ENCODE measurements around the gene TGFBI. TPM values are rescaled to one million over a fixed set of nuclear protein-coding genes. Genes with fewer than 3 reads are reported as not detected.

Gene TGFBI
- total and polyA plus RNA-seq, 9 of the 15 experiments (the other 6 are each of a cell fraction or from before 2014, with no cell fraction given): 0.05 to 0.62 (median 0.08) TPM; not detected in 6

DNA sequence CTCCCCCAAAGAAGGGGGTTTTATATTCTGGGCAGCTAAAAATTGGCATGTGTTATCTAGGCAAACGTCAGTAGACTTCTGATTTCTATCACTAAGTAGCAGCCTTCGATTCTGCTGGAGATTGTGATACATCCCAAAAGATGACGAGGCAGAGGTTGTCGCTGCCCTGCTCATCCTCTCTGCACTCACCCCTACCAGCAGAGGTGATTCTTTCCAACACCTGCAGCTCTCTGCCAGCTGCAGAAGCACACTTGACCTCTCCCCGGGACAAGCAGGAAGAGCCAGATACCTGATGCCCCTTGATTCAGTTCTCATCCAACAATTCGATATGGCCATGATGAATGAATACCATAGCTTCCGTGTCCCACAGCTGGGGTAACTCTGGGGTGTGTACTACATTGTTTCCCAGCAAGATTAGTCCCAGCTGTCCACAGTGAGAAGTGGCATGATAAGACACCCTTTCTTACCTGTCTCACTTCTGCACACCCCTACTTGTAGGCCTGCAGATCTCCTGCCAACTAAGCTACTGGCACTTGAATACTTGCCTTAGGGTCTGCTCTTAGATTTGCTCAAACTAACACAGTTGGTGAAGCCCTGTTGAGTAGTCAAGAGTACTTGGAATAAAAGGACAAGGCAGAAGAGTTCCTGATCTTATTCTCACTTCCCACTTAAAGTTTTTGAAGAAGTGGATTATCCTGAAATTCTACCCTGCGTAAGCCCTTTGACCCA is 66.3 kb downstream of the TGFBI start:
- intact Hi-C loops (cut with micrococcal nuclease) (no loop called here), in situ Hi-C loops (cut with MboI) (no loop called here)
- CTCF ChIA-PET (ENCODE audit: low intra/inter-chr PET ratio): no interaction called here
- POLR2A ChIA-PET: interaction anchor here (1.8 kb wide), 1 partner anchor 14 kb away, joined by 7 read pairs; no protein-coding TSS in a partner anchor
- DNase-seq (ENCODE audit: extremely low read depth in 1 of 4, low spot score in 3 of 4) (no peak), FAIRE-seq (no peak), ATAC-seq (no peak)
- BruUV-seq (replicated peaks): no TSS peak
- Histone ChIP-seq H3K4me2 (ENCODE audit: insufficient read depth, low read length) (no peak overlapping the region), H3K9ac (ENCODE audit: insufficient read depth in 1 of 2, low read depth in 2 of 2, low read length in 2 of 2) (no peak overlapping the region), H2AFZ (ENCODE audit: low read depth, low read length) (no peak overlapping the region), H3K9me1 (ENCODE audit: control insufficient read depth, insufficient read depth, low read length) (no peaks in the 10 kb centered on the region), H4K20me1 (replicated peaks; ENCODE audit: control insufficient read depth, insufficient read depth, low read length) (no peaks in the 10 kb centered on the region), H3K9me3 (replicated peaks; ENCODE audit: control insufficient read depth, insufficient read depth, low read depth, low read length) (no peaks in the 10 kb centered on the region), H3K4me3 (no peak overlapping the region), H3K4me1 (replicated peaks in 1 of 2; ENCODE audit: control insufficient read depth in 2 of 2, insufficient read depth in 2 of 2, low read length in 2 of 2) (peaks cover 0 to 2% of the 10 kb centered on the region in 2 experiments; a peak in 2 of 5 replicates), H3K36me3 (ENCODE audit: control insufficient read depth, insufficient read depth, low read length) (no peaks in the 10 kb centered on the region), H3K79me2 (ENCODE audit: control insufficient read depth, insufficient read depth, low read length) (no peaks in the 10 kb centered on the region), H3K27me3 (ENCODE audit: control insufficient read depth in 2 of 2, insufficient read depth in 2 of 2, low read length in 2 of 2) (peaks cover 8 to 12% of the 10 kb centered on the region in 2 experiments; a peak in 3 of 5 replicates), H3K27ac (ENCODE audit: extremely low read depth, low read depth, low read length) (no peak overlapping the region)
- TF ChIP-seq, protein P1, sequence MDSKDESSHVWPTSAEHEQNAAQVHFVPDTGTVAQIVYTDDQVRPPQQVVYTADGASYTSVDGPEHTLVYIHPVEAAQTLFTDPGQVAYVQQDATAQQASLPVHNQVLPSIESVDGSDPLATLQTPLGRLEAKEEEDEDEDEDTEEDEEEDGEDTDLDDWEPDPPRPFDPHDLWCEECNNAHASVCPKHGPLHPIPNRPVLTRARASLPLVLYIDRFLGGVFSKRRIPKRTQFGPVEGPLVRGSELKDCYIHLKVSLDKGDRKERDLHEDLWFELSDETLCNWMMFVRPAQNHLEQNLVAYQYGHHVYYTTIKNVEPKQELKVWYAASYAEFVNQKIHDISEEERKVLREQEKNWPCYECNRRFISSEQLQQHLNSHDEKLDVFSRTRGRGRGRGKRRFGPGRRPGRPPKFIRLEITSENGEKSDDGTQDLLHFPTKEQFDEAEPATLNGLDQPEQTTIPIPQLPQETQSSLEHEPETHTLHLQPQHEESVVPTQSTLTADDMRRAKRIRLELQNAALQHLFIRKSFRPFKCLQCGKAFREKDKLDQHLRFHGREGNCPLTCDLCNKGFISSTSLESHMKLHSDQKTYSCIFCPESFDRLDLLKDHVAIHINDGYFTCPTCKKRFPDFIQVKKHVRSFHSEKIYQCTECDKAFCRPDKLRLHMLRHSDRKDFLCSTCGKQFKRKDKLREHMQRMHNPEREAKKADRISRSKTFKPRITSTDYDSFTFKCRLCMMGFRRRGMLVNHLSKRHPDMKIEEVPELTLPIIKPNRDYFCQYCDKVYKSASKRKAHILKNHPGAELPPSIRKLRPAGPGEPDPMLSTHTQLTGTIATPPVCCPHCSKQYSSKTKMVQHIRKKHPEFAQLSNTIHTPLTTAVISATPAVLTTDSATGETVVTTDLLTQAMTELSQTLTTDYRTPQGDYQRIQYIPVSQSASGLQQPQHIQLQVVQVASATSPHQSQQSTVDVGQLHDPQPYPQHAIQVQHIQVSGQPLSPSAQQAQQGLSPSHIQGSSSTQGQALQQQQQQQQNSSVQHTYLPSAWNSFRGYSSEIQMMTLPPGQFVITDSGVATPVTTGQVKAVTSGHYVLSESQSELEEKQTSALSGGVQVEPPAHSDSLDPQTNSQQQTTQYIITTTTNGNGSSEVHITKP (IDR thresholded peaks at IDR 0.05; ENCODE audit: partially characterized antibody): peak; percentile 18
- no peak for TF ChIP-seq PTBP1 (IDR thresholded peaks at IDR 0.05; ENCODE audit: low read depth, low read length)
- 12% methylated on average over 8 of the region's 8 CpGs for WGBS (ENCODE audit: insufficient coverage, low coverage, missing lambda C conversion rate)
